ENCODE results near the gene NGB.

- TF ChIP-seq CTCF (IDR thresholded peaks at IDR 0.05) (no peak), POLR2A (IDR thresholded peaks at IDR 0.05) (no peak), POLR2AphosphoS5 (IDR thresholded peaks at IDR 0.05) (no peak)
Measured at GRCh38 chr14:77316872-77317301, 45.9 kb upstream of the NGB start.

Measured in sigmoid colon (tissue), 4 donors.